Cardiac fibroblast (primary cell): Measurements from ENCODE around the gene RIPK3.

Experiments used
- DNase-seq, 2 donors: peaks; one replicate each; pipeline versions ENCODE4 v3.0.0 to v3.0.0-alpha.2; 2010; ENCODE audit warnings: low read depth in 2 of 2
- H3K4me3 ChIP-seq, 2 donors: replicated peaks in 1 of 2; 1 replicate in 1 of 2; 2 replicates in 1 of 2; pipeline ENCODE4 v1.5.1; 2011; ENCODE audit warnings: low read depth in 2 of 2, low read length in 2 of 2, mild to moderate bottlenecking in 2 of 2, moderate library complexity in 1 of 2
- TF ChIP-seq, protein P1 (sequence below): IDR thresholded peaks from one replicate; pipeline ENCODE4 v1.5.1; 2011; ENCODE audit warnings: low read depth, mild to moderate bottlenecking, low read length, inconsistent platforms

The RIPK3 gene

DNA sequence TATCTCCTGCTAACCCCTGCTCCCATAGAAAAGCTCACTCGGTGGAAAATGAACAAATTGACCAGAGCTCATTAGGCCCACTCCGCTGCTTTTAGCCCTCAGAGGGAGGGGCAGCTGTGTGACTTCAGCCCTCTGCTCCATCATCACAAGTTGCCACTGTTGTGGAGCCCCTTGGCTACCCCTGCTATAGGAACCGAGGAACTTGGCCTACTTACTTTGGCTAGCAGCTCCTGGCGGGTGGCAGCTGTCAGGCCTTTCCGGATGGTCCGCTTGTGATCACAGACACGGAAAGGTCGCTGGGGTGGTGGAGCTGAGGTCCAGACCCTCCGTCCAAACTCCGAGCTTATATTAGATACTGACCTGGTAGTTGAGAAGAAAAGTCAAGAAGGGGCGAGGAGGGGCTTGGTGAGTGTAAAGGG is 32.6 kb downstream of the RIPK3 start:
- no peak overlapping the region for H3K4me3 ChIP-seq
- TF ChIP-seq, protein P1, sequence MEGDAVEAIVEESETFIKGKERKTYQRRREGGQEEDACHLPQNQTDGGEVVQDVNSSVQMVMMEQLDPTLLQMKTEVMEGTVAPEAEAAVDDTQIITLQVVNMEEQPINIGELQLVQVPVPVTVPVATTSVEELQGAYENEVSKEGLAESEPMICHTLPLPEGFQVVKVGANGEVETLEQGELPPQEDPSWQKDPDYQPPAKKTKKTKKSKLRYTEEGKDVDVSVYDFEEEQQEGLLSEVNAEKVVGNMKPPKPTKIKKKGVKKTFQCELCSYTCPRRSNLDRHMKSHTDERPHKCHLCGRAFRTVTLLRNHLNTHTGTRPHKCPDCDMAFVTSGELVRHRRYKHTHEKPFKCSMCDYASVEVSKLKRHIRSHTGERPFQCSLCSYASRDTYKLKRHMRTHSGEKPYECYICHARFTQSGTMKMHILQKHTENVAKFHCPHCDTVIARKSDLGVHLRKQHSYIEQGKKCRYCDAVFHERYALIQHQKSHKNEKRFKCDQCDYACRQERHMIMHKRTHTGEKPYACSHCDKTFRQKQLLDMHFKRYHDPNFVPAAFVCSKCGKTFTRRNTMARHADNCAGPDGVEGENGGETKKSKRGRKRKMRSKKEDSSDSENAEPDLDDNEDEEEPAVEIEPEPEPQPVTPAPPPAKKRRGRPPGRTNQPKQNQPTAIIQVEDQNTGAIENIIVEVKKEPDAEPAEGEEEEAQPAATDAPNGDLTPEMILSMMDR, result no peak
- DNase-seq, result no peak

GRCh38 chr14:24304019-24304387 is 35.8 kb downstream of the RIPK3 start:
- DNase-seq, result no peak
- TF ChIP-seq, protein P1, result no peak
- no peak overlapping the region for H3K4me3 ChIP-seq

GRCh38 chr14:24300326-24300980 is 39.3 kb downstream of the RIPK3 start:
- TF ChIP-seq, protein P1, result no peak
- peak overlapping the region; percentile 63 to 100 for H3K4me3 ChIP-seq
- no peak for DNase-seq

- TF ChIP-seq, protein P1, result no peak
- peak within 1 kb of the TSS; percentile 63 to 100 for H3K4me3 ChIP-seq
- peak; percentile 87 to 91 for DNase-seq
Observed at GRCh38 chr14:24299255-24300191, 40.3 kb downstream of the RIPK3 start, which contains the start of the genes DHRS1 and NOP9. Gene DHRS1, minus strand, starts transcription at chr14:24299780. Its CDS starts 674 bp downstream, at chr14:24299106. Gene NOP9, plus strand, starts transcription at chr14:24299850. Its CDS starts 105 bp downstream, at chr14:24299955.

GRCh38 chr14:24298892-24299254 is 40.9 kb downstream of the RIPK3 start:
- TF ChIP-seq, protein P1, result no peak
- peak overlapping the region; percentile 63 to 100 for H3K4me3 ChIP-seq
- DNase-seq, result peak; percentile 35 to 75

GRCh38 chr14:24297190-24297964 is 42.4 kb downstream of the RIPK3 start:
- H3K4me3 ChIP-seq, result no peak overlapping the region
- peak; percentile 31 to 39 for DNase-seq
- TF ChIP-seq, protein P1, result peak; percentile 40
